ENCODE results near the gene TGFBRAP1. TPM values are rescaled to one million over a fixed set of nuclear protein-coding genes. Genes with fewer than 3 reads are reported as not detected.

The TGFBRAP1 gene
- total and polyA plus RNA-seq, 9 of the 15 experiments (the other 6 are each of a cell fraction or from before 2014, with no cell fraction given): 3.7 to 18.0 (median 11.0) TPM

- TF ChIP-seq CBX2 (IDR thresholded peaks at IDR 0.05; ENCODE audit: insufficient read depth, low read length, poor library complexity, severe bottlenecking) (no peak), MXI1 (IDR thresholded peaks at IDR 0.05; ENCODE audit: low read depth, low read length) (no peak), KLF13 (tag; IDR thresholded peaks at IDR 0.05; ENCODE audit: borderline replicate concordance, low read depth) (no peak), ZNF212 (CRISPR knock-in tag; IDR thresholded peaks at IDR 0.05) (no peak), NFATC3 (IDR thresholded peaks at IDR 0.05) (no peak), SMAD1 (IDR thresholded peaks at IDR 0.05; ENCODE audit: low read depth, low read length, partially characterized antibody) (no peak), FOXK1 (CRISPR knock-in tag; IDR thresholded peaks at IDR 0.05; ENCODE audit: borderline replicate concordance) (no peak), TEAD1 (CRISPR knock-in tag; IDR thresholded peaks at IDR 0.05) (no peak), IRF2 (CRISPR knock-in tag; IDR thresholded peaks at IDR 0.05) (no peak), PML (IDR thresholded peaks at IDR 0.05; ENCODE audit: low read length) (no peak), ZKSCAN3 (CRISPR knock-in tag; IDR thresholded peaks at IDR 0.05) (no peak), EP300 (IDR thresholded peaks at IDR 0.05; ENCODE audit: low read length) (0 out of 2 replicates have a peak, but pooled peaks have one; percentile 10), ZNF24 (IDR thresholded peaks at IDR 0.05) (no peak), HDAC3 (IDR thresholded peaks at IDR 0.05; ENCODE audit: borderline replicate concordance, partially characterized antibody) (no peak), ILK (tag; IDR thresholded peaks at IDR 0.05; ENCODE audit: borderline replicate concordance, low read depth) (no peak), NBN (IDR thresholded peaks at IDR 0.05; ENCODE audit: low read depth) (no peak), ZBED1 (IDR thresholded peaks at IDR 0.05) (no peak), ZNF589 (CRISPR knock-in tag; IDR thresholded peaks at IDR 0.05; ENCODE audit: low read depth) (no peak), SPI1 (IDR thresholded peaks at IDR 0.05; ENCODE audit: borderline replicate concordance, low read depth, low read length) (no peak), ZNF253 (CRISPR knock-in tag; conservative IDR thresholded peaks at IDR 0.05) (no peak)
- TF ChIP-seq, protein P1, sequence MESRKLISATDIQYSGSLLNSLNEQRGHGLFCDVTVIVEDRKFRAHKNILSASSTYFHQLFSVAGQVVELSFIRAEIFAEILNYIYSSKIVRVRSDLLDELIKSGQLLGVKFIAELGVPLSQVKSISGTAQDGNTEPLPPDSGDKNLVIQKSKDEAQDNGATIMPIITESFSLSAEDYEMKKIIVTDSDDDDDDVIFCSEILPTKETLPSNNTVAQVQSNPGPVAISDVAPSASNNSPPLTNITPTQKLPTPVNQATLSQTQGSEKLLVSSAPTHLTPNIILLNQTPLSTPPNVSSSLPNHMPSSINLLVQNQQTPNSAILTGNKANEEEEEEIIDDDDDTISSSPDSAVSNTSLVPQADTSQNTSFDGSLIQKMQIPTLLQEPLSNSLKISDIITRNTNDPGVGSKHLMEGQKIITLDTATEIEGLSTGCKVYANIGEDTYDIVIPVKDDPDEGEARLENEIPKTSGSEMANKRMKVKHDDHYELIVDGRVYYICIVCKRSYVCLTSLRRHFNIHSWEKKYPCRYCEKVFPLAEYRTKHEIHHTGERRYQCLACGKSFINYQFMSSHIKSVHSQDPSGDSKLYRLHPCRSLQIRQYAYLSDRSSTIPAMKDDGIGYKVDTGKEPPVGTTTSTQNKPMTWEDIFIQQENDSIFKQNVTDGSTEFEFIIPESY (CRISPR knock-in tag; IDR thresholded peaks at IDR 0.05): no peak
- TF ChIP-seq, protein P2, sequence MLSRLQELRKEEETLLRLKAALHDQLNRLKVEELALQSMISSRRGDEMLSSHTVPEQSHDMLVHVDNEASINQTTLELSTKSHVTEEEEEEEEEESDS (CRISPR knock-in tag; IDR thresholded peaks at IDR 0.05): no peak
- TF ChIP-seq, protein P3, sequence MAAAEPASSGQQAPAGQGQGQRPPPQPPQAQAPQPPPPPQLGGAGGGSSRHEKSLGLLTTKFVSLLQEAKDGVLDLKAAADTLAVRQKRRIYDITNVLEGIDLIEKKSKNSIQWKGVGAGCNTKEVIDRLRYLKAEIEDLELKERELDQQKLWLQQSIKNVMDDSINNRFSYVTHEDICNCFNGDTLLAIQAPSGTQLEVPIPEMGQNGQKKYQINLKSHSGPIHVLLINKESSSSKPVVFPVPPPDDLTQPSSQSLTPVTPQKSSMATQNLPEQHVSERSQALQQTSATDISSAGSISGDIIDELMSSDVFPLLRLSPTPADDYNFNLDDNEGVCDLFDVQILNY (CRISPR knock-in tag; IDR thresholded peaks at IDR 0.05): no peak
Measured at GRCh38 chr2:105235388-105236059, 94.0 kb downstream of the TGFBRAP1 start (continued).
